NCI-H2227 treated with DMSO at 0.1 percent for 48 hours (cell line): ENCODE data around the gene MSLN.

ENCODE experiments used
- DNase-seq: peaks from one replicate; lab custom pipeline; 2025; lab: John Stamatoyannopoulos, UW

The MSLN gene

DNA sequence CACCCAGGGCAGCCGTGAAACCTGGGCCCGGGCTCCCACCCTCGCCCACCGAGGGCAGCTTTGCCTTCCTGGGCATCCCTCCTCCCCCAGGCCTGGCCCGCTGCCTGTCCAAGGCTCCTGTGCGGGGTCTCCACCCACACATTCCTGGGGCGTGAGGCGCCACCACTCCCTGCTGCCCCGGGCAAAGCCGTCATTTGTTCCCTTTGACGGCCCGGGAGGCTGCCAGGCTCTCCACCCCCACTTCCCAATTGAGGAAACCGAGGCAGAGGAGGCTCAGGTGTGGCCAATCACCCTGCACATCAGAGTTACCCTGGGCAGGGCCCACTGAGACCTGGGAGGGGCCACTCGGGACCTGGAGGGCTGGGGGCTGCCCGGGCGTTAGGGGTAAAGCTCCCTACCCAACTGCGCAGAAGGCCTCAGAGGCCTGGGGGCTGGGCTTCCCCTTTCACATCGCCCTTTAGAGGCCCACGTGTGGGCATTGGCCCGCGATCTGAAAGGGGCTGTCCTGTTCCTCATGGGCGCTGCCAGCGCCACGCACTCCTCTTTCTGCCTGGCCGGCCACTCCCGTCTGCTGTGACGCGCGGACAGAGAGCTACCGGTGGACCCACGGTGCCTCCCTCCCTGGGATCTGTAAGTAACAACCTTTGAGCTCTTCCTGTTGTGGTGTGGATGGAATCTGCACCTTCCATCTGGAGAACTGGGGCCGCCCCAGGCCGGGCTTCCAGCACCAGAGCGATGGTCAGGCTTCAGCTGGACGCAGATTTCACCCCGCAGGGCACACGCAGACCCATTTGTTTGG is at the start of gene MSLN:
MSLN (plus strand) TSS at position 190 of the 799 bp plus-strand sequence. CDS start 1,947 bp downstream, outside the sequence.
- DNase-seq, result no peak

DNA sequence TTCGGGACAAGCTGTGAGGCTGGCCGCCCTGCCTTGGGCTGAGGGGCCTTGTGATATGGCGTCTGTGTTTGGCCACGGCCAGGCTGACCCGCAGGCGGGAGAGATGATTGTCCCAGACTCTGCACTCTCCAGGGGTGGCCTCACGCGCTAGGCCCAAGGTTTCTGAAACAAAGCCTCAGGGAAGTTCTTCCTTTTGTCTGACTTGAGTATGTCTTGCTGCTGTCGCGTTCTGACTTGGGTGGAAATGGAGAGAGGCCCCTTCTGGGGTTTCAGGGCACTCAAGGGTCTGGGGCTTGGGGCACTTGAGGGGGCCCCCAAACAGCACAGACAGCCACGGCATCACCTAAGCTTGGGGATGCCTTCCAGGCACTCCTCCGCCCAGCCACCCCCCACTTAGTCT is 49.5 kb upstream of the MSLN start:
- no peak for DNase-seq

DNA sequence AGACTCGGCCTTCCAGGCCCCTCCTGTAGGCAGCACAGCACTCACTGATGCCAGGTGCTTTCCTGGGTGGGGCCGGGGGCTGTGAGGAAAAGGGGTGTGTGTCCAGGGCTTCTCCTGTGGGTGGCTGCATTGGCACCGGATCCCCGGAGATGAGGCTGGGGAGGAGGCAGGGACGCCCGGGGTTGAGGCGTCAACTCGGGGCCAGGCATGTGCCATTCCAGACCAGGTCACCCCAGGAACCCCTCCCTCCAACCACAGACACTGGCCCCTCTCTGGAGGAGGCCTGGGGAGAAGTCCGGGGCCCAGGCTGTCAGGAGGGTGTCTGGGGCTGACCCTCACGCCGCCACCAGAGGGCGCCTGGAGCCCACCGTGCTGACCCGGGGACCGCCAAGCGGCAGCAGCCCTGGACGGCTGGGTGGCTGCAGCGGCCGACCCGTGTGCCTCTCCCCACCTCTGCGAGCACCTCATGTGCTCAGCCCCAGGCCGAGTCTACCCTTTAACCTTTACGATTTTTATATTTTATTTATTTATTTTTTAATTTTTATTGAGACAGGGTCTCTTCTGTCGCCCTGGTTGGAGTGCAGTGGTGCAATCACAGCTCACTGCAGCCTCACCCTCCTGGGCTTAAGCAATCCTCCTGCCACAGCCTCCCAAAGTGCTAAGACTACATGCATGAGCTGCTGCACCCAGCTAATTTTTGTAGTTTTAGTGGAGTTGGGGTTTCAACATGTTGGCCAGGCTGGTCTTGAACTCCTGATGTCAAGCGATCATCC is 48.8 kb upstream of the MSLN start:
- peak; percentile 49 for DNase-seq

DNA sequence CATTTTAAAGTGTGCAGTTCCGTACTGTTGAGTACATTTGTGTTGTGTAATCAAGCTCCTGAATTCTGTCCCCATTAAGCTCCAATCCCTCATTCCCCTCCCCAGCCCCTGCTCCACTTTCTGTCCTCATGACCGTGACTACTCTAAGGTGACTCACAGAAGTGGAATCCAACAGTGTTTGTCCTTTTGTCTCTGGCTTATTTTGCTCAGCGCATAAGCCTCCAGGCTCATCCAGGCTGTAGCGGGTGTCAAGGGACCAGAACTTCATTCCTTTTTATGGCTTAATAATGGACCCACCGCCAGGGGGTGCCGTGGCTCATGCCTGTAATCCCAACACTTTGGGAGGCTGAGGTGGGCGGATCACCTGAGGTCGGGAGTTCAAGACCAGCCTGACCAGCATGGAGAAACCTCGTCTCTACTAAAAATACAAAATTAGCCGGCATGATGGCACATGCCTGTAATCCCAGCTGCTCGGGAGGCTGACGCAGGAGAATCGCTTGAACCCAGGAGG is 47.7 kb upstream of the MSLN start:
- DNase-seq, result peak; percentile 25

DNA sequence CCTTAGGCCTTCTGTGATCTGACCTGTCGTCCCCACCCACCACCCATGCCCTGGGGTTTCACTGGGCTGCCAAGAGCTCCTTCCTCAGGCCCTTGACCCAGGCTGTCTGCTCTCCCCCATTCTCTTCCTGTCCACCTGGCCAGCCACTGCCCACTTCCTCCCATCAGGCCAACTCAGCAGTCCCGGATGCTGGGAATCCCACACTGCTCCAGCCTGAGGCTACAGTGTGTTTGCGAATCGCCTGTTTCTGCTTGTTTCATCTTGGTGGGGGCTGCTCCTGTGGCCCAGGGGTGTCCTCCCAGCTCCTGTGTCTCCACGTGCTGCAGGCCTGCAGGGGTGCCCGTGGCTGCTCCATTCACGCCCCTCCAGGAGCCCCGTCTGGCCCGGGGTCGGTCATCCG is 46.5 kb upstream of the MSLN start:
- no peak for DNase-seq

DNA sequence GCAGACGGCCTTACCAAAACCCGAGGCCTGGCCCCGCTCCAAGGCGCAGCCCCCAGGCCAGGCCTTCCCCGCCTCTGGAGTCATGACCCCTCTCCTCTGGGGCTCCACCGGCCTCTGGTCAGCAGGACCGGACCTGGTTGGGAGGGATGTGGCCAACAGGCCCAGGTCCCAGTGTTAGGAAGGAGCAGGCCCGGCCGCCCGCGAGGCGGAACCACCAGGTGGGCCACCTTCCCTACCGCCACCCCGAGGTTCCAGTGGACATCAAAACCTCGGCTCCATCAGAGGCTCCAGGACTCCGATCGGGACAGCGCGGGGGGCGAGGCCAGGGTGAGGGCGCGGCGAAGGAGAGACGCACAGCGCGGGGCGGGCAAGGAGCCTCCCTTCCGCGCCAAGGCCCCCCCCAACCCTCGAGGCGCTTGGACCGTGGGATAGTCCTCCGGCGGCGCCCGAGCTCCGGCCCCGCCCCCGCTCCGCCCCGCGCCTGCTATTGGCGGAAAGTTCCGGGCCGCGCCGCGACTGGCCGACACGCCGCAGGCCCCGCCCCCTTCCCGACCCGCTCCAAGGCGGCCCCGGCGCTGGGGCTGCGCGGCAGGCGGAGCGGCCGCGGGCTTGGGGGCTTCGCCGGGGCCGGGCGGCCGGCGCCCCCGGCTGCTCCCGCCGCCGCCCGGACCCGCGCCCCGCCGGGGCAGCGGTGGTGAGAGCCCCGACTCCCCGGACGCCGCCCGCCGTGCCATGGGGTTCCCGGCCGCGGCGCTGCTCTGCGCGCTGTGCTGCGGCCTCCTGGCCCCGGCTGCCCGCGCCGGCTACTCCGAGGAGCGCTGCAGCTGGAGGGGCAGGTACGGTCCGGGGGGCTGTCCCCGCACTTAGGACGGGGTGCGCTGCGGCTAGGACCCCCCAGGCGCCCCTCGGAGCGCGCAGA is 45.7 kb upstream of the MSLN start, which contains the start of gene METRN:
METRN (plus strand) TSS at position 561 of the 919 bp plus-strand sequence; CDS start at position 733, 172 bp downstream.
- peak; percentile 92 for DNase-seq

DNA sequence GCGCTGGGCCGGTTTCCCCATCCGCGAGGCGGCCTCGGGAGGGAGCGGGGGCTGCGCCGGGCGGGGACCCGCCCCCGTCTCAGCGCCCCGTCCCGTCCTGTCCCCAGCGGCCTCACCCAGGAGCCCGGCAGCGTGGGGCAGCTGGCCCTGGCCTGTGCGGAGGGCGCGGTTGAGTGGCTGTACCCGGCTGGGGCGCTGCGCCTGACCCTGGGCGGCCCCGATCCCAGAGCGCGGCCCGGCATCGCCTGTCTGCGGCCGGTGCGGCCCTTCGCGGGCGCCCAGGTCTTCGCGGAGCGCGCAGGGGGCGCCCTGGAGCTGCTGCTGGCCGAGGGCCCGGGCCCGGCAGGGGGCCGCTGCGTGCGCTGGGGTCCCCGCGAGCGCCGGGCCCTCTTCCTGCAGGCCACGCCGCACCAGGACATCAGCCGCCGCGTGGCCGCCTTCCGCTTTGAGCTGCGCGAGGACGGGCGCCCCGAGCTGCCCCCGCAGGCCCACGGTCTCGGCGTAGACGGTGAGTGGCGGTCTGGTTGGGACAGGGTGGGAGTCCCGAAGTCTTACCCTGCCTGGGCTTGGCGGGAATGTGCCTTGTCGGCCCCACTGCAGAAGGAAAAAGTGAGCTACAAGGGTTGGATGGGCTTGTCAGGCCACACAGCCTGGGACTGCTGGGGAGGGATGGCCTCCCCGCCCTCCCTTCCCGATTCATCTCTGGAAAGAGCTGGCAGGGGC is 44.9 kb upstream of the MSLN start:
- DNase-seq, result no peak

DNA sequence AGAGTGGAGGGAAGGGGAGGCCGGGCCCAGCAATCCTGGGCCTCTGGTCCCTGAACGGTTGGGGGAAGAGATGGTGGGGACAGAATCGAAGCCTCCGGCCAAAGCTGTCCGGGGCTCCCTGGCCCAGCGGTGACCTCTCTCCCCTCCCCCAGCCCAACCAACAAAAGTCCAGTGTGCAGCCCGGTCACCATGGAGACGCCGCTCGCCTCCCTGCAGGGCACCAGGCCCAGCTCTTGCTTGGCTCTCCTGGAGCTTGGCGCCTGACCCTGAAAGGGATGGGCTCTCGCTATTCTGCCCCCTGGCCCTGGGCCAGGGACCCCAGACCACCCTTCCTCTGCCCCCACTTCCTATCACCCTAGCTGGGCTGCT is 44.4 kb upstream of the MSLN start:
- no peak for DNase-seq

DNA sequence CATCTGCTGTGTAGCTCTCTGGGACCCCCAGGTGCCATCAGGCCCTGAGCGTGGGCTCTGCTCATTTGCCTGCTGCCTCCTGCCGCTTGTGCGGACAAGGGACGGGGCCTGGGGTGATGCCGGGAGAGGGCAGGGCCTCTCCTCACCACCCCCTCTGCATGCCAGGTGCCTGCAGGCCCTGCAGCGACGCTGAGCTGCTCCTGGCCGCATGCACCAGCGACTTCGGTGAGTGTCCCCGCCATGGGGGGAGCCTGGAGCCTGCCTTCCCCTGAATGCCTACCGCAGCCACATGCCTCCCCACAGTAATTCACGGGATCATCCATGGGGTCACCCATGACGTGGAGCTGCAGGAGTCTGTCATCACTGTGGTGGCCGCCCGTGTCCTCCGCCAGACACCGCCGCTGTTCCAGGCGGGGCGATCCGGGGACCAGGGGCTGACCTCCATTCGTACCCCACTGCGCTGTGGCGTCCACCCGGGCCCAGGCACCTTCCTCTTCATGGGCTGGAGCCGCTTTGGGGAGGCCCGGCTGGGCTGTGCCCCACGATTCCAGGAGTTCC is 43.7 kb upstream of the MSLN start:
- DNase-seq, result no peak

DNA sequence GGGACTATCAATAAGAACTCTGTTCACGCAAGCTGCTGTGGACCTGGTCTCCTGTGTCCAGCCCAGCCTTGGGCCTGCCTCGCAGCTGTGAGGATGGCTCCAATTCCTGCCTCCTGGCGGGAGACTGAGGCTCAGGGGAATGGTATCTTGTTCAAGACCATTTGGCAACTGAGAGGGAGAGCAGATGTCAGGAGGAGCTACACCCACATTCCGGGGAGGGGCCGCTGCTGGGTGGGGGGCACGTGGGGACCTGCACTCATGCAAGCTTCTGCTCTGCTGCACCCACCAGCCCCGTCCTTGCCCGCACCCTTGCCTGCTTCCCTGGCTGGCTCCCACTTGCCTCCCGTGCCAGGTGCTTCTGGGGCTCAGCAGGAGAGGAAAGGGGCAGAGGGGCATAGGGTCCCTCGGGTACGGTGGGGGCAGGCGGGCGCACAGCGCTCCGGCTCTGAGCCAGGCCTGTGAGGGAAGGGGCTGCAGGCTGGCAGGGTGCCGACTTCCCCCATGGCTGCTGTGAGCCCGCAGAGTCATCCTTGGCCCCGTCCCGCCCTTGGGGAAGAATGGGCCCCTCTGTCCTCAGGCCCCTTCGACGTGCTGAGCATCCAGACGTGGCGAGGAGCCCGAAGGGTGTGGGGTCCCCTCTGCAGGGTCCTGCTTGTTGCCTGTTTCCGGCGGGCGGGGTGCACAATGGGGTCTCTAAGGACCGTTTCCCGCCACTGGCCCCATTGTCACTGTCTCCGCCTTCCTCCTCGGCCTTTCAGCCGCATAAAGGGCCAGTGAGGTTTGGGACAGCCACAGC is 42.9 kb upstream of the MSLN start:
- no peak for DNase-seq

DNA sequence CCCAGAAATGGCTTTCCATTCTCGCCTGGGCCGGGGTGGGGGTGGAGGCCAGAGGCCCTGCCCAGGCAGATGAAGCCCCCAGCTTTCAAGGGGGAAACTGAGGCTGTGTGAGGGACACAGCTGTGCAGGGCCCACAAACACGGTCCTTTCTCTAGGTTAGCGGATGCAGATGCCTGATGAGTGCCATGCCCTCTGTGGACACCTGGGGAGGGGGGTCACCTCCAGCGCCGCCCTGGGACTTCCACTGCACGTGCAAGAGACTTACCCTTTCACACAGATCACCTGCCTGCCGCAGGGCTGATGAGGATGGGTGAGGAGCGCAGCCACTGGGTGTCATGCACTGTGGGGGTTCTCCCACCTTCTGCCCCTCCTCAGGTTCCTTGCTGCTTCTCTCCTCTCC is 42.1 kb upstream of the MSLN start:
- DNase-seq, result no peak

DNA sequence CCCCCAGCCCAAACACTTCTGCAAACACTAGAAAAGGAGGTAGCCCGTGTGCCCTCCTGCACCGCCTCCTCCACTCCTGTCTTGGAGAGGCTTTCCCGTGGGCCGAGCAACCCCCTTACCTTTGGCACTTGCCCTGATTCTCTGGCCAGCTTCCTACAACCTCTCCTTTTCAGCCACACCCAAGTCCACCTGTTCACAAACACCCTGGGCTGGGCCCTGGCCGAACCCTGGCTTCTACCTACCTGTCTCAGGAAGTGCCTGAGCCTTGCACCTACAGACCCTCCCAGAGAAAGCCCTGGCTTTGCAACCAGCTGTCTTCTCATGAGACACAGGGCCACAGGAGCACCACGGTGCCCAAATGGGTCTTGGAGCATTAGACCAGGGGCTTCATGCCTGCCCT is 41.6 kb upstream of the MSLN start:
- DNase-seq, result no peak

DNA sequence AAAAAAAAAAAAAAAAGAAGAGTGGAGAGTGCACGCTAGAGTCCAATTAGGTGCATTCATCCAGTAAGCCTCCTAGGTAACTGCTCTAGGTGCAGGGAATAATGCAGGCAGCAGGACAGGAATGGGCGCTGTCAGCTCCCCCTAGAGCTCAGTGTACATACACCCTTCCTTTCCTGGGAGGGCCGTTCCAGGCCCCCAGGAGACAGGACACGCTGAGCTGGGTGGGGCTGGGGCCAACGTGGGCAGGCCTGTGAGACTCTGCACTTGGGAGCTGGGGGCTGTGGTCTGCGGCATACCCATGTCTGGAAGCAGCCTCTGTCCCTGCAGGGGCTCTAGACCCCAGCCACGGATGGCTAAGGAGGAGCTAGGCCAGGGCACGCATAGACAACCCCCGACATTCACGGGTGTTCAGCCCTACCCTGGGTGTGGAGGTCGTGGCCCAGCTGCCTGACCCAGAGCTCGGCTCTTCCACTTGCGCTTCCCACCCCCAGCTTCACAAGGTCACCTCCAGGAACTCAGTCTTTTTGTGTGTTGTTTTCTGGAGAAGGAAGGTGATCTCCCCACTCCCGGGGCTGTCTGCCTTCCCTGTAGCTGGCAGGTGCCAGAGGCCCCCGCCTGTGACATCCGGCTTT is 40.6 kb upstream of the MSLN start:
- peak; percentile 26 for DNase-seq

DNA sequence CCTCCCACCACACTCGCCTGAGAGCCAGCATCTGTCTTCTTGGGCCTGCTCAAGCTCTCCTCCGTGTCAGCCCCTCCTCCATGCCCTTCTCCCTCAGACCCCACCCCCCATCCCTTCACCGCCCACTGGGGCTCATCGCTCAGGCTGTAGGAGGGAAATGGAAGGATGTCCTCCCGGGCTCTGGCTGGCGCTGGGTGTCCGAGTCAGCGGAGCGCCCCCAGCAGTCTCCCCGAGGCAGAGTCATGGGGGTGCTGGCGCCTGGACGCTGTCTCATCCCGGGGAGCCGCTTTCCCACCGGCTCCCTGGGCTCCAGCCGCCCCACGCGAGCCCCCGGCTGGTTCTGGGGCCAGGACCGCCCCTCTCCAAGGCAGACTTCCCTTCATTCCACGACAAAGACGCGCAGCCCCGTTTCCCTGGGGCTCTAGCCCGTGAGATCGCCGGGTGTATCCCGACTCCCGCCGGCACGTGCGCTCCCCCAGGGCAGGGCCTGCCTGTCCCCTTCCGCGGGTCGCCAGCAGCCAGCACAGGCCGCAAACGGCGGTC is 40.0 kb upstream of the MSLN start:
- DNase-seq, result peak; percentile 87

DNA sequence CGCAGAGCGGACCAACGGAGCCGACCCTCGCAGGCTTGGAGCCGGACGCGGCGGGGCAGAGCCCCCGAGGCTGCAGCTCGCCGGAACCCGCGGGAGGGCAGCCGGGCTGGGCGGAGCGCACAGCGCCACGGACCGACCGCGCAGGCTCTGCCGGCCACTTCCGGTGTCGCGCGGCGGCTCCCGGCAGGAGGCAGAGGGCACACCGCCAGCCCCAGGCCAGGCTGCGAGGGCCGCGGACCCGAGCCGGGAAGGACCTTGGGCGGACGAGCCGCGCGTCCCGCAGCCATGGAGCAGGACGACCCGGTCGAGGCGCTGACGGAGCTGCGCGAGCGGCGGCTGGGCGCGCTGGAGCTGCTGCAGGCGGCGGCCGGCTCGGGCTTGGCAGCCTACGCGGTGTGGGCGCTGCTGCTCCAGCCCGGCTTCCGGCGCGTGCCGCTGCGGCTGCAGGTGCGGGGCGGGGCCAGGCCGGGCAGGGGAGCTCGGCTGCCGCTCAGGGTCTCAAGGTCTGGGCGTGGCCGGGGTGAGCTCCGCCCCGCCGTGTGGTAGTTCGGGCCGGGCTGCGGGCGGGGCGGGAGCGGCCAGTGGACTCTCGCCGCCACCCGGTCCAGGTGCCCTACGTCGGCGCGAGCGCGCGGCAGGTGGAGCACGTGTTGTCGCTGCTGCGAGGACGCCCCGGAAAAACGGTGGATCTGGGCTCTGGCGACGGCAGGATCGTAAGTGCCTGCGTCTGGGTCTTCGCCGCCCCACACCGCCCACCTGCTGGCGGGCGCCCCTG is 39.4 kb upstream of the MSLN start, which contains the start of gene ANTKMT:
ANTKMT (plus strand) TSS at position 157 of the 775 bp plus-strand sequence; CDS start at position 286, 129 bp downstream.
- peak; percentile 82 for DNase-seq

DNA sequence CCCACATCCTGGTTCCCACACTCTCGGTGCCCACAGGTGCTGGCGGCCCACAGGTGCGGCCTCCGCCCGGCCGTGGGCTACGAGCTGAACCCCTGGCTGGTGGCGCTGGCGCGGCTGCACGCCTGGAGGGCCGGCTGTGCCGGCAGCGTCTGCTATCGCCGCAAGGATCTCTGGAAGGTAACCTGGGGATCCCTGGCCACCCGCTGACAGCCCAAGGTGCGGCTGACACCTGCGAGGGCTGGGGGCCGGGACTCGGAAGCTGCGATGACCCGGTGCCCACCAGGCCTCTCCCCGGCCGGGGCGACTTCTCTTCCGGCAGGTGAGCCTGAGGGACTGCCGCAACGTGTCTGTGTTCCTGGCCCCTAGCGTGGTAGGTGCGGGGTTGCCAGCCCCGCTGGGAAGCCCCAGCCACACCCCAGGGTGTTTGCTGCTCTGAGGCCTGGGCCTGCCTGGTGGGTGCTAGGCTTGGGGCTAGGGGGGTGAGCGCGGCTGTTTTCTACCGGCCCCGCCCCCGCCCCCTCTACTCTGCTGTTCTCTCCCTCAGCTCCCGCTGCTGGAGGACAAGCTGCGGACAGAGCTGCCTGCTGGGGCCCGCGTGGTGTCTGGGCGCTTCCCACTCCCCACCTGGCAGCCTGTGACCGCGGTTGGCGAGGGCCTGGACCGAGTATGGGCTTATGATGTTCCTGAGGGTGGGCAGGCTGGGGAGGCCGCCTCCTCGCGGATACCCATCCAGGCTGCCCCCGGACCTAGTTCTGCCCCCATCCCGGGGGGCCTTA is 38.6 kb upstream of the MSLN start:
- DNase-seq, result no peak

DNA sequence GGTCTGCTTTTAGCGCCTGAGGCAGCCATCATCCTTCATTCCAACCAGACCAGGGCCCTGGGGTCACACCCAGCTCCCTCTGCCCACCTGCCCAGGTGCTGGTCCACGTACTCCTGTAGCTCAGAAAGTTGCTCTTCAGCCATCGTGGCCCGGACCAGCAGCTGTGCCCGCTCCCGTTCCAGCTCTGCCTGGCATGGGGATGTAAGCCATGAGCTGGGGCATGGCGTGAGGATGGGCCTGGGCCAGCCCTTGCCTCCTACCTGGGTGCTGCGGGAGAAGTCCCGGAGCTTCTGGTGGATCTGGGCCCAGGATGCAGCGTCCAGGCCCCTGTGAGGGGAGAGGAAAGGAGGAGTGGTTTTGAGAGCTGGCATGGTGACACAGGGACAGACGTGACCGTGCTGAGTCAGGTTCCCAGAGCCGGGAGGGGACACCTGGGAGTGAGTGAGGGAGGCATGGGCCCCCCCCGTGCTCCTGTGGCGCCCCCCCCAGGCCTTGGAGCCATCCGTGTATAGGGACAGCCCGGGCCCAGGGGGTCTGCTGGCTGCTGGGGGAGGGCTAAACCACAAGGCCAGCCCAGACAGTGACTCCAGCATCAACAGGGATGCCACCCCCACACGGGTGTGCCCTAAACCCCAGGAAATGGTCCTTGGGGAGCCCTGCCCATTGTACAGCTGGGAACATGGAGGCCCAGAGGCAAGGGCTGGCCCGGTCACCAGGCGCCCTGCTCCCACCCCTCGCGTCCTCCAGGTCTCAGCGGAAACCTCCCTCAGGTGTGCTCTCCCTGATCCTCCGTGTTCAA is 37.5 kb upstream of the MSLN start:
- no peak for DNase-seq
